Activated T-cell treated with anti-CD3 and anti-CD28 coated beads for 24 hours (primary cell): ENCODE data around the gene ORAI3.
A peak's percentile ranks its signal among the peaks of the same experiment; 100 is the strongest.

Source experiments
- DNase-seq: peaks from one replicate; pipeline ENCODE4 v3.0.0-alpha.2; 2020; ENCODE audit warnings: low read depth

The ORAI3 gene

DNA sequence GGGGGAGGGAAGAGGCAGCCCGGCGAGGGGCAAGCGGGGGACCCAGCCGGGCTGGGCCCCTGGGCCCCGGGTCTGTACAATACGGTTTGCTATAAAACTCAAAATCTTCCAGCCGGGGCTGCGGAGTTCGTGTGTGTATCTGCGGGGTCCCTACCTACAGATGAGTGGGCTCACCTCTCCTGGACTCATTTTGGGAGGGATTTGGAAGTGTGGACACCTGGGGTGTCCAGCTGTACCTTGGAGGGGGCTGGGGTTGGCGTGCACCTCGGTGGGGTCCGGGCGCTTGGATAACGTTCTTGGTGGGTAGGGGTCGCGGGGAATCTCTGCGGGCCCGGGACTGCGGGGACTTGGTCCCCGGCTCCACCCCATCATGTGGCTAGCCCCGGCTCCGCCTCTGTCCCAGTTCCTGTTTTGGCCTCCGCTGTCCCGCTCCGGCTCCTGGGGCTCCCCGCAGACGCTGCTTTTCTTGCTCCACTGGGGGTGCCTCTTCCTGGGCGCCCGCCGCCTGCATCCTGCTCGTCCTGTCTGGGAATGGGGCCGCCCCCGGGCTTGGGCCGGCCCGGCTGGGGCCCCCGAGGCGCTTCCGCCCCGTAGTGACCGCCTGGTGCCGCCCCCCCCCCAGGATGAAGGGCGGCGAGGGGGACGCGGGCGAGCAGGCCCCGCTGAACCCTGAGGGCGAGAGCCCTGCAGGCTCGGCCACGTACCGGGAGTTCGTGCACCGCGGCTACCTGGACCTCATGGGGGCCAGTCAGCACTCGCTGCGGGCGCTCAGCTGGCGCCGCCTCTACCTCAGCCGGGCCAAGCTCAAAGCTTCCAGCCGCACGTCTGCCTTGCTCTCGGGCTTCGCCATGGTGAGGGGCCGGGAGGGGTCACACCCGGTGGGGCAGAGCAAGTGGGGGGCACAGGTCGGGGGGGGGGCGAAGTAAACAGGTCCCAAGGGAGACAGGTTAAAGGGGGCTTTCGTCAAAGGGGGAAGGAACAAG is at the start of gene ORAI3:
Gene ORAI3, plus strand, starts transcription at position 402 of the 983 bp plus-strand sequence. Its CDS starts 222 bp downstream, at position 624.
- no peak for DNase-seq

- no peak for DNase-seq
Observed at GRCh38 chr16:30899794-30900193, 49.1 kb upstream of the ORAI3 start.

DNA sequence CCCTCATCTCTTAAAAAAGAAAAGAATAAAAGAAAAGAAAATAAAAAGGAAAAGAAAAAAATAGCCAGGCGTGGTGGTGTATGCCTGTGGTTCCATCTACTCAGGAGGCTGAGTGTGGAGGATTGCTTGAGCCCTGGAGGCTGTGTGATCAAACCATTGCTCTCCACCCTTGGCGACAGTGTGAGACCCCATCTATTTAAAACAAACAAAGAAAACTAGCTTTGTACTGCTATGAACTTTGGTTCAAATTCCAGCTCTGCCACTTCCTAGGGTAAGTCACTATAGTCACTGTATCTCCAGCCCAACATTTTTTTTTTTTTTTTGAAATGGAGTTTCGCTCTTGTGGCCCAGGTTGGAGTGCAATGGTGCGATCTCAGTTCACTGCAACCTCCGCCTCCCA is 48.3 kb upstream of the ORAI3 start:
- DNase-seq = no peak

- no peak for DNase-seq
Observed at GRCh38 chr16:30901201-30902028, 47.5 kb upstream of the ORAI3 start.

DNA sequence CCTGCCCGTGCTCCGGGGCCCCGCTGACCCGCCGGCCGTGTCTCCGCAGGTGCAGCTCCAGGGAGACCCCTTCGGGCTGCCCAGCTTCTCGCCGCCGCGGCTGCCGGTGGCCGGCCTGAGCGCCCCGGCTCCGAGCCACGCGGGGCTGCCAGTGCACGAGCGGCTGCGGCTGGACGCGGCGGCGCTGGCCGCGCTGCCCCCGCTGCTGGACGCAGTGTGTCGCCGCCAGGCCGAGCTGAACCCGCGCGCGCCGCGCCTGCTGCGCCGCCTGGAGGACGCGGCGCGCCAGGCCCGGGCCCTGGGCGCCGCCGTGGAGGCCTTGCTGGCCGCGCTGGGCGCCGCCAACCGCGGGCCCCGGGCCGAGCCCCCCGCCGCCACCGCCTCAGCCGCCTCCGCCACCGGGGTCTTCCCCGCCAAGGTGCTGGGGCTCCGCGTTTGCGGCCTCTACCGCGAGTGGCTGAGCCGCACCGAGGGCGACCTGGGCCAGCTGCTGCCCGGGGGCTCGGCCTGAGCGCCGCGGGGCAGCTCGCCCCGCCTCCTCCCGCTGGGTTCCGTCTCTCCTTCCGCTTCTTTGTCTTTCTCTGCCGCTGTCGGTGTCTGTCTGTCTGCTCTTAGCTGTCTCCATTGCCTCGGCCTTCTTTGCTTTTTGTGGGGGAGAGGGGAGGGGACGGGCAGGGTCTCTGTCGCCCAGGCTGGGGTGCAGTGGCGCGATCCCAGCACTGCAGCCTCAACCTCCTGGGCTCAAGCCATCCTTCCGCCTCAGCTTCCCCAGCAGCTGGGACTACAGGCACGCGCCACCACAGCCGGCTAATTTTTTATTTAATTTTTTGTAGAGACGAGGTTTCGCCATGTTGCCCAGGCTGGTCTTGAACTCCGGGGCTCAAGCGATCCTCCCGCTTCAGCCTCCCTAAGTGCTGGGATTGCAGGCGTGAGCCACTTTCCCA is 46.6 kb upstream of the ORAI3 start:
- DNase-seq = peak; percentile 36

GRCh38 chr16:30903002-30903401 is 45.9 kb upstream of the ORAI3 start:
- no peak for DNase-seq

DNA sequence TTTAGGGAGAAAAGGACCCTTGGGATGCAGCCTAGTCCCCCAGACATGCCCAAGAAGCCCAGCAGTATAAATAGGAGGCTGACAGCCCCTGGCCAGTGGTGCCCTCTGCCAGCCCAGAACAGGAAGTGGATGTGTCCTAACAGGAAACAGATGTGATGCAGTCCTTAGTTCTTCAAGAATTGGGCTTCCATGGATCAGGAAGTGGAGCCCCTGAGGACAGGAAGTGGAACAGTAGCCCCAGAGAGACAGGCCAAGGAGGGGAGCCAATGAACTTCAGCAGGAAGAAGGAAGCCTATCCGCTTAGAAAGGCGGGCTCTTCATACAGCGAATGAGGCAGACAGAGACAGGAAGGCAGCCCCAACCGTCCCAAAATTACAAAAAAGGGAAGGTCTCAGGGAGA is 45.3 kb upstream of the ORAI3 start:
- no peak for DNase-seq

DNA sequence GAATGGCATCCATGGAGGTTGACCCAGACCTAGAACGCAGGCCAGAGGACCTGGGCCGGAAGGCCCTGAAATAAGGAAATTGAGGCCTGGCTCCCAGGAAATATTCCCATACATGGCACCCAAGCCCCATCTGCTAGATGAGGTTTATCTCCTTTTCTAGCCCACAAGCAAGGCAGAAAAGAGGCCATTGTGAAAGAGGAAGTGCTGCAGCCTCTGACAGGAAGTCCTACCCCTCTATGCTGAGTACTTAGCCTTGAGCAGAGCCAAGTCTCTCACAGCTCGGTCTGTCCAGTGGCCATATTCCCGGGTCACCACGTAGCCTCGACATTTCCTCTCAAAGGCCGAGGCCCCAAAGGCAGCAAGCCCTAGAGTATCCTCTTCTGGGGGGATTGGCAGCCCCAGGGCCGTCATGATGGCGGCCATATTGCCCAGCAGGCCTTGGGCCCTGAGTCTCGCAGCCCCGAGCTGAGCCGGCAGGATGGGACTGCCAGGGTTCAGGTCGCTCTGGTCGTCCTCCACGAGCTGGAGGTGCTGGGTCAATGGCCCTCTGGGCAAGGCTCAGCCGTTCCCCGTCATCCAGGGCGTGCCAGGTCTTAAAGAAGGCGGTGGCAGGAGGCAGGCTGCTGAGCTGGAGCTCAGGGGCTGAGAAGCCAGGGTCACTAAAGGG is 44.6 kb upstream of the ORAI3 start:
- no peak for DNase-seq

DNA sequence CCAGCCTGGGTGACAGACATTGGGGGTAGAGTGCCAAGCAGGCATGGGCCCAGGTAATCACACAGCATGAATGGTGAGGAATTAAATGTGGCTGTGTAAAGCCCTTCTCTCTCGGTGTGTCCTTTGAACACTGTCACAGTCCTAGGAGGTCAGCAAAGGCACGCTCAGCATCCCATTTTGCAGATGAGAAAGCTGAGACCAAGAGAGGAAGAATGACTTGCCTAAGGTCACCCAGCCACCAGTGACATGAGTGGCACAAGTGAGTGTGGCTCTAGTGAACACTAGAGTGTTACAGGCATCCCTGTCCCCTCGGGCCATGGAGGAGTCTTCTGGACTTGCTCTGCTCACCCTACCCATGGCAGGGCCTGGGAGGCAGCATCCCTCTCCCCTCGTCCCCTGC is 41.8 kb upstream of the ORAI3 start:
- DNase-seq = no peak

- no peak for DNase-seq
Observed at GRCh38 chr16:30910427-30911029, 38.3 kb upstream of the ORAI3 start.

DNA sequence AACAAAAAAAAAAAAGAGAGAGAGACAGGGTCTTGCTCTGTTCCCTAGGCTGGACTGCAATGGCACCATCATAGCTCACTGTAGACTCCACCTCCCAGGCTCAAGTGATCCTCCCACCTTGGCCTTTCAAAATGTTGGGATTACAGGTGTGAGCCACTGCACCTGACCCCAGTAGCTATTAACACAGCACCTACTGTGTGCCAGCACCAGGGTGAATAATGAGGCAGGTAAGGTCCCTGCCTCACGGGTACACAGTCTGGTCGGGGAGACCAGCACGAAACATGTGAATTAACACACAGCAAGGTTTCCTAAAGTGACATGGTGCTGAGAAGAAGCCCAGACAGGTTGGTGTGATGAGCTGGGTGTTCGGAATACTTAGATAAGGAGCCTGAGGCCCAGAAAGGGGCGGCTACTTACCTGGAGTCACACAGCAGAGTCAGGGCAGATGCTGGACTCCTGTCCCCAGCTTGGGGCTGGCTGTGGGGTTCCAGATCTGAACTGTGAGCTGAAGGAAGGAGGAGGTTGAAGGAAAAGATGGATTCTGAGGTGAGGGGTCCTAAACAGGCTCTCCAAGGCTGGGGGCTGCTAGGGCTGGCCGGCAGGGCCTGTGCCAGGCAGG is 36.0 kb upstream of the ORAI3 start:
- DNase-seq = no peak

DNA sequence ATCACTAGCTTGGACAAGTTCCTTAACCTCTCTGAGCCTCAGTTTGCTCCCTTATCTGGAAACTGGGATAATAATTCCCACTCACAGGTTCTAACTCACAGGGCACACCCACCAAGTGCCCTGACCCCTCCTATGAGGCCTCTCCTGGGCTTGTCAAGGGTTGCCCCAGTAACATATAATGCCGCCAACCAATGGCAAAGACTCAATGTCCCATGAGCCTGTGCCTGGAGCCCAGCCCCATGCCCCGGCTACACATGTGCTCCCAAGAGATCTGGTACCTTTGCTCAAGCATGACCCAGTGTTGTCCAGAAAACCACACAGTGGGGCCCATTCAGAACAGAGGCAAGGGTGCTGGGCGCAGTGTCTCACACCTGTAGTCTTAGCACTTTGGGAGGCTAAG is 34.0 kb upstream of the ORAI3 start:
- no peak for DNase-seq

DNA sequence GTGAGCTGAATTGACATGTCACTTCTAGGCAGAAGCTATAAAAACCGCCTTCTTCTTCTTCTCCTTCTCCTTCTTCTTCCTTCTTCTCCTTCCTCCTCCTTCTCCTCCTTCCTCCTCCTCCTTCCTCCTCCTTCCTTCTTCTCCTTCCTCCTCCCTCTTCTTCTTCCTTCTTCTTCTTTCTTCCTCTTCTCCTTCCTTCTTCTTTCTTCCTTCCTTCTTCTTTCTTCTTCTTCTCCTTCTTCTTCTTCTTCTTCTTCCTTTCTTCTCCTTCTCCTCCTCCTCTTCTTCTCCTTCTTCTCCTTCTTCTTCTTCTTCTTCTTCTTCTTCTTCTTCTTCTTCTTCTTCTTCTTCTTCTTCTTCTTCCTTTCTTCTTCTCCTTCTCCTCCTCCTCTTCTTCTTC is 30.3 kb upstream of the ORAI3 start:
- DNase-seq = no peak

DNA sequence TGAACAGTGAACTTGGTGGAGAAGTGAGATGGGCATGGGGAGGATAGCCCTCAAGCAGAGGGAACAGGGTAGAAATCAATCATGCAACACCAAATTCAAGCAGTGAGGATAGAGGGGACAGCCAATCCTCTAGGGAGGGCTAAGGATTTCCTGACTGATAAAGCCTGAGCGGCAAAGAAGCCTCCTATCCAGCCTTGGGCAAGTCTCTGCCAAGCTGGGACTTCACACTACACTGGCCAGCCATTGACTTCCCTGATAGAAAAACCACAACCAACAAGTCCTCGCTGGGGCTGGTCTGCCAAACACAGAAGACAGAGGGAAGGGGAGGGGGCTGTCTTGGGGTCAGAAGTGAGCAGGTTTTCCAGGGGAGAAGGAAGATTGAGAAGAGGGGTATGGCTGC is 28.0 kb upstream of the ORAI3 start:
- no peak for DNase-seq

GRCh38 chr16:30921459-30921747 is 27.5 kb upstream of the ORAI3 start:
- no peak for DNase-seq

- peak; percentile 77 for DNase-seq
Observed at GRCh38 chr16:30921748-30922419, 27.0 kb upstream of the ORAI3 start.

DNA sequence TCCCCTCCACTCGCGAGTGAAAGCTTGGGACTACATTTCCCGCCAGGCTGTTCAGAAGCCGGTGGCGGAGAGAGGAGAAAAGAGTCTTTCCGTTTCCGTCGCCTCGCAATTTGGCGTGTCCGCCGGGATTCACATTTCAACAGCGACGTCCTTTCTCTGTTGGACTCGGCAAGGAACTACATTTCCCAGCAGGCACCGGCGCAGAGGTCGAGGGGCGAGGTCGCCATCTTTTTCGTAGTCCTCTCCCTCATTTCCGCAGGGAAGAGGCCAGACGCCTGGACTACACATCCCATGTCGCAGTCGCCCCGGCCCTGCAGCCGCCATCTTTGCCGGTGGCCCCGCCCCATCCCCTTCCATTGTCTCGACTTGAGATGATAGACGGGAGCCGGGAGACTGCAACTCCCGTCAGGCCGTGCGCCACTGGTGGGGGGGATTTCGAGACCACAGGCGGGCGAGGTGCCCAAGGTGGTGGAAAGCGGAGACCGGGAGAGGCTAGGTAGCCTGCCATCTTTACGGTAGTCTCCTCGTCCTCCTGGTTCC is 26.4 kb upstream of the ORAI3 start:
- peak; percentile 99 for DNase-seq

- DNase-seq = peak; percentile 94
Observed at GRCh38 chr16:30922960-30923535, 25.8 kb upstream of the ORAI3 start.

DNA sequence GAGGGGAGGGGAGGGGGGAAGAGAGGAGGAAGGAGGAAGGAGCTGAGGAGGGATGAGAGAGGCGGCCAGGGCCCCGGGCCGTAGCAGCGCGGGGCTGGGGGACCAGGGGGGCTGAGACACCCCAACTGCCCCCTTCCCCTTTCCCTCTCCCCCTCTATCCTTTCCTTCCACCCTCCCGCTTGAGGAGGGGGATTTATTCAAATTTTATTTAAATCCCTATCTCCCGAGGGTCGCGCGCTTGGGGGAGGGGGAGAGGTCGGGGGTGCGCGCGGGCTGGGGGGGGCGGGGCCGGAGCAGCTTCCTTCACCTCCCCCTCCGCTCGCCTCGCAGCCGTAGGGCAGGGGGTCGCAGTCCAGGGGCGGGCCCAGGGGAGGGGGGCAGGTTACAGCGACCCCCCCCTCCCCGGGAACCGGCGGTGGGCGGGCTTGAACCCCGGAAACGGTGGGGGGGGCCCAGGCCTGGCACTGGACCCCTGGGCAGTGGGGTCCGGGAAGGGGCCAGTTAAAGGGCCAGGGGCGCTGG is 25.3 kb upstream of the ORAI3 start, which contains the start of gene FBXL19:
Gene FBXL19, plus strand, starts transcription at position 19 of the 522 bp plus-strand sequence. CDS start 2,183 bp downstream, outside the sequence.
- no peak for DNase-seq
